ENCODE data around the gene GALNT10.

The GALNT10 gene

GRCh38 chr5:154257046-154257445, 66.5 kb downstream of the GALNT10 start:
- Histone ChIP-seq H3K27me3 (ENCODE audit: insufficient read depth, insufficient read length) (no peaks in the 10 kb centered on the region), H3K36me3 (ENCODE audit: insufficient read depth, insufficient read length, low read length) (no peaks in the 10 kb centered on the region), H3K4me3 (ENCODE audit: insufficient read length, low read depth) (no peak overlapping the region), H3K9ac (ENCODE audit: insufficient read length, low read depth) (no peak overlapping the region), H3K4me1 (ENCODE audit: insufficient read depth, insufficient read length) (no peaks in the 10 kb centered on the region), H3K9me3 (ENCODE audit: insufficient read depth, low read length) (no peaks in the 10 kb centered on the region)
- no peak for DNase-seq (ENCODE audit: low read depth, low spot score)
- no peak for TF ChIP-seq ZNF274 (IDR thresholded peaks at IDR 0.05; ENCODE audit: low read depth, low read length)
- TF ChIP-seq SUZ12 (IDR thresholded peaks at IDR 0.05; ENCODE audit: extremely low read depth, insufficient read depth, insufficient read length) = no peak
- no peak for TF ChIP-seq YY1 (IDR thresholded peaks at IDR 0.05; ENCODE audit: insufficient read depth, insufficient read length)

- H3K4me1 ChIP-seq (ENCODE audit: insufficient read depth, insufficient read length) = no peaks in the 10 kb centered on the region
- no peak for DNase-seq (ENCODE audit: low read depth, low spot score)
- H3K9me3 ChIP-seq (ENCODE audit: insufficient read depth, low read length) = no peaks in the 10 kb centered on the region
- no peaks in the 10 kb centered on the region for H3K36me3 ChIP-seq (ENCODE audit: insufficient read depth, insufficient read length, low read length)
- H3K4me3 ChIP-seq (ENCODE audit: insufficient read length, low read depth) = no peak overlapping the region
- no peaks in the 10 kb centered on the region for H3K27me3 ChIP-seq (ENCODE audit: insufficient read depth, insufficient read length)
- no peak overlapping the region for H3K9ac ChIP-seq (ENCODE audit: insufficient read length, low read depth)
- TF ChIP-seq ZNF274 (IDR thresholded peaks at IDR 0.05; ENCODE audit: low read depth, low read length) (no peak), YY1 (IDR thresholded peaks at IDR 0.05; ENCODE audit: insufficient read depth, insufficient read length) (no peak), SUZ12 (IDR thresholded peaks at IDR 0.05; ENCODE audit: extremely low read depth, insufficient read depth, insufficient read length) (no peak)
These were observed 68.1 kb downstream of the GALNT10 start for GRCh38 chr5:154258531-154259217.

- Histone ChIP-seq H3K27me3 (ENCODE audit: insufficient read depth, insufficient read length) (no peaks in the 10 kb centered on the region), H3K36me3 (ENCODE audit: insufficient read depth, insufficient read length, low read length) (no peaks in the 10 kb centered on the region), H3K9me3 (ENCODE audit: insufficient read depth, low read length) (no peaks in the 10 kb centered on the region), H3K4me1 (ENCODE audit: insufficient read depth, insufficient read length) (no peaks in the 10 kb centered on the region), H3K9ac (ENCODE audit: insufficient read length, low read depth) (no peak overlapping the region), H3K4me3 (ENCODE audit: insufficient read length, low read depth) (no peak overlapping the region)
- TF ChIP-seq SUZ12 (IDR thresholded peaks at IDR 0.05; ENCODE audit: extremely low read depth, insufficient read depth, insufficient read length) (no peak), YY1 (IDR thresholded peaks at IDR 0.05; ENCODE audit: insufficient read depth, insufficient read length) (no peak), ZNF274 (IDR thresholded peaks at IDR 0.05; ENCODE audit: low read depth, low read length) (no peak)
- DNase-seq (ENCODE audit: low read depth, low spot score) = no peak
These were observed 69.8 kb downstream of the GALNT10 start for GRCh38 chr5:154260224-154260927.

GRCh38 chr5:154262342-154262741, 71.8 kb downstream of the GALNT10 start:
- Histone ChIP-seq H3K9ac (ENCODE audit: insufficient read length, low read depth) (no peak overlapping the region), H3K4me1 (ENCODE audit: insufficient read depth, insufficient read length) (no peaks in the 10 kb centered on the region), H3K36me3 (ENCODE audit: insufficient read depth, insufficient read length, low read length) (no peaks in the 10 kb centered on the region), H3K9me3 (ENCODE audit: insufficient read depth, low read length) (no peaks in the 10 kb centered on the region), H3K27me3 (ENCODE audit: insufficient read depth, insufficient read length) (no peaks in the 10 kb centered on the region), H3K4me3 (ENCODE audit: insufficient read length, low read depth) (no peak overlapping the region)
- no peak for DNase-seq (ENCODE audit: low read depth, low spot score)
- TF ChIP-seq YY1 (IDR thresholded peaks at IDR 0.05; ENCODE audit: insufficient read depth, insufficient read length) = no peak
- no peak for TF ChIP-seq ZNF274 (IDR thresholded peaks at IDR 0.05; ENCODE audit: low read depth, low read length)
- TF ChIP-seq SUZ12 (IDR thresholded peaks at IDR 0.05; ENCODE audit: extremely low read depth, insufficient read depth, insufficient read length) = no peak

GRCh38 chr5:154264549-154265196, 74.1 kb downstream of the GALNT10 start:
- TF ChIP-seq ZNF274 (IDR thresholded peaks at IDR 0.05; ENCODE audit: low read depth, low read length) = no peak
- DNase-seq (ENCODE audit: low read depth, low spot score) = no peak
- Histone ChIP-seq H3K9me3 (ENCODE audit: insufficient read depth, low read length) (no peaks in the 10 kb centered on the region), H3K36me3 (ENCODE audit: insufficient read depth, insufficient read length, low read length) (no peaks in the 10 kb centered on the region), H3K9ac (ENCODE audit: insufficient read length, low read depth) (no peak overlapping the region), H3K27me3 (ENCODE audit: insufficient read depth, insufficient read length) (no peaks in the 10 kb centered on the region), H3K4me3 (ENCODE audit: insufficient read length, low read depth) (no peak overlapping the region), H3K4me1 (ENCODE audit: insufficient read depth, insufficient read length) (no peaks in the 10 kb centered on the region)

- Histone ChIP-seq H3K4me3 (ENCODE audit: insufficient read length, low read depth) (no peak overlapping the region), H3K36me3 (ENCODE audit: insufficient read depth, insufficient read length, low read length) (no peaks in the 10 kb centered on the region), H3K27me3 (ENCODE audit: insufficient read depth, insufficient read length) (no peaks in the 10 kb centered on the region), H3K9ac (ENCODE audit: insufficient read length, low read depth) (no peak overlapping the region), H3K9me3 (ENCODE audit: insufficient read depth, low read length) (no peaks in the 10 kb centered on the region), H3K4me1 (ENCODE audit: insufficient read depth, insufficient read length) (no peaks in the 10 kb centered on the region)
- TF ChIP-seq SUZ12 (IDR thresholded peaks at IDR 0.05; ENCODE audit: extremely low read depth, insufficient read depth, insufficient read length) (no peak), ZNF274 (IDR thresholded peaks at IDR 0.05; ENCODE audit: low read depth, low read length) (no peak), YY1 (IDR thresholded peaks at IDR 0.05; ENCODE audit: insufficient read depth, insufficient read length) (no peak)
- DNase-seq (ENCODE audit: low read depth, low spot score) = no peak
These were observed 74.8 kb downstream of the GALNT10 start for GRCh38 chr5:154265197-154265773.

- Histone ChIP-seq H3K27me3 (ENCODE audit: insufficient read depth, insufficient read length) (no peaks in the 10 kb centered on the region), H3K9me3 (ENCODE audit: insufficient read depth, low read length) (no peaks in the 10 kb centered on the region), H3K4me3 (ENCODE audit: insufficient read length, low read depth) (no peak overlapping the region), H3K4me1 (ENCODE audit: insufficient read depth, insufficient read length) (no peaks in the 10 kb centered on the region), H3K9ac (ENCODE audit: insufficient read length, low read depth) (no peak overlapping the region), H3K36me3 (ENCODE audit: insufficient read depth, insufficient read length, low read length) (no peaks in the 10 kb centered on the region)
- DNase-seq (ENCODE audit: low read depth, low spot score) = no peak
- TF ChIP-seq ZNF274 (IDR thresholded peaks at IDR 0.05; ENCODE audit: low read depth, low read length) (no peak), SUZ12 (IDR thresholded peaks at IDR 0.05; ENCODE audit: extremely low read depth, insufficient read depth, insufficient read length) (no peak), YY1 (IDR thresholded peaks at IDR 0.05; ENCODE audit: insufficient read depth, insufficient read length) (no peak)
These were observed 77.0 kb downstream of the GALNT10 start for GRCh38 chr5:154267516-154267915.

Data from NT2/D1 (cell line).